NCI-H1417 treated with DMSO at 0.1 percent for 48 hours (cell line): ENCODE measurements around the gene MYBPC1.
"Not testable (repeated sequence)": the region's sequence is repeated elsewhere in the genome, so short reads cannot be mapped to it uniquely, and the experiment has no call there.

Experiments
- DNase-seq: peaks from one replicate; lab custom pipeline; 2025; lab: John Stamatoyannopoulos, UW

The MYBPC1 gene

GRCh38 chr12:101660662-101661061 is 65.9 kb downstream of the MYBPC1 start:
- DNase-seq, result not testable (repeated sequence)

- DNase-seq, result no peak
Measured at GRCh38 chr12:101663298-101663697, 68.5 kb downstream of the MYBPC1 start.

- no peak for DNase-seq
Measured at GRCh38 chr12:101664992-101665391, 70.2 kb downstream of the MYBPC1 start.

GRCh38 chr12:101666052-101666728 is 71.4 kb downstream of the MYBPC1 start:
- no peak for DNase-seq

- DNase-seq, result no peak
Measured at GRCh38 chr12:101667591-101667990, 72.8 kb downstream of the MYBPC1 start.

- no peak for DNase-seq
Measured at GRCh38 chr12:101670007-101670671, 75.4 kb downstream of the MYBPC1 start.

- DNase-seq, result no peak
Measured at GRCh38 chr12:101671157-101671791, 76.5 kb downstream of the MYBPC1 start.

- no peak for DNase-seq
Measured at GRCh38 chr12:101671833-101672232, 77.1 kb downstream of the MYBPC1 start.

- no peak for DNase-seq
Measured at GRCh38 chr12:101675555-101675954, 80.8 kb downstream of the MYBPC1 start.

- DNase-seq, result not testable (repeated sequence)
Measured at GRCh38 chr12:101676497-101676896, 81.7 kb downstream of the MYBPC1 start.

- no peak for DNase-seq
Measured at GRCh38 chr12:101678081-101678480, 83.3 kb downstream of the MYBPC1 start.

GRCh38 chr12:101680240-101680639 is 85.5 kb downstream of the MYBPC1 start:
- no peak for DNase-seq

GRCh38 chr12:101680647-101681046 is 85.9 kb downstream of the MYBPC1 start:
- no peak for DNase-seq

GRCh38 chr12:101681627-101682026 is 86.9 kb downstream of the MYBPC1 start:
- DNase-seq, result not testable (repeated sequence)

GRCh38 chr12:101685092-101685491 is 90.3 kb downstream of the MYBPC1 start:
- no peak for DNase-seq

GRCh38 chr12:101686176-101686575 is 91.4 kb downstream of the MYBPC1 start:
- no peak for DNase-seq

- DNase-seq, result no peak
Measured at GRCh38 chr12:101690544-101691098, 95.8 kb downstream of the MYBPC1 start.

GRCh38 chr12:101691503-101692096 is 96.8 kb downstream of the MYBPC1 start:
- no peak for DNase-seq

- DNase-seq, result no peak
Measured at GRCh38 chr12:101694297-101694848, 99.6 kb downstream of the MYBPC1 start.

- DNase-seq, result no peak
Measured at GRCh38 chr12:101694986-101695385, 100.2 kb downstream of the MYBPC1 start.

GRCh38 chr12:101695706-101696105 is 100.9 kb downstream of the MYBPC1 start:
- no peak for DNase-seq
